Fibroblast of pulmonary artery (primary cell): ENCODE results near the gene AKR1C8.

Source experiments
- DNase-seq: peaks from one replicate; pipeline ENCODE4 v3.0.0-alpha.2; 2010; ENCODE audit warnings: low read depth
- H3K4me3 ChIP-seq: replicated peaks from 2 replicates; pipeline ENCODE4 v1.5.1; 2011; ENCODE audit warnings: low read depth, mild to moderate bottlenecking, control low read depth, low read length, moderate library complexity
- CTCF ChIP-seq: IDR thresholded peaks from 2 replicates; pipeline ENCODE4 v1.5.1; 2011; ENCODE audit warnings: mild to moderate bottlenecking, control low read depth, low read length, inconsistent platforms; ENCODE audit errors: missing control alignments

The AKR1C8 gene

GRCh38 chr10:5163487-5163886 lies 21.5 kb downstream of the AKR1C8 start:
- TF ChIP-seq CTCF, result no peak
- no peak overlapping the region for H3K4me3 ChIP-seq
- DNase-seq, result no peak

- peak; percentile 48 for DNase-seq
- no peak overlapping the region for H3K4me3 ChIP-seq
- TF ChIP-seq CTCF, result no peak
Observed at GRCh38 chr10:5159126-5159525, 25.8 kb downstream of the AKR1C8 start.

GRCh38 chr10:5157501-5157900 lies 27.4 kb downstream of the AKR1C8 start:
- DNase-seq, result no peak
- H3K4me3 ChIP-seq, result no peak overlapping the region
- TF ChIP-seq CTCF, result no peak

- H3K4me3 ChIP-seq, result no peak overlapping the region
- no peak for TF ChIP-seq CTCF
- peak; percentile 27 for DNase-seq
Observed at GRCh38 chr10:5155951-5156350, 29.0 kb downstream of the AKR1C8 start.

- TF ChIP-seq CTCF, result no peak
- no peak for DNase-seq
- no peak overlapping the region for H3K4me3 ChIP-seq
Observed at GRCh38 chr10:5151076-5151475, 33.9 kb downstream of the AKR1C8 start.

GRCh38 chr10:5148678-5149032 lies 36.3 kb downstream of the AKR1C8 start:
- DNase-seq, result no peak
- TF ChIP-seq CTCF, result no peak
- H3K4me3 ChIP-seq, result no peak overlapping the region

- no peak overlapping the region for H3K4me3 ChIP-seq
- no peak for DNase-seq
- no peak for TF ChIP-seq CTCF
Observed at GRCh38 chr10:5147981-5148677, 36.8 kb downstream of the AKR1C8 start.
